ENCODE measurements around the gene PPP2R2B. TPM values are rescaled to one million over a fixed set of nuclear protein-coding genes. Genes with fewer than 3 reads are reported as not detected.

PPP2R2B gene
- total RNA-seq, 1 donor from 2014 or later, result 10.0 TPM

DNA sequence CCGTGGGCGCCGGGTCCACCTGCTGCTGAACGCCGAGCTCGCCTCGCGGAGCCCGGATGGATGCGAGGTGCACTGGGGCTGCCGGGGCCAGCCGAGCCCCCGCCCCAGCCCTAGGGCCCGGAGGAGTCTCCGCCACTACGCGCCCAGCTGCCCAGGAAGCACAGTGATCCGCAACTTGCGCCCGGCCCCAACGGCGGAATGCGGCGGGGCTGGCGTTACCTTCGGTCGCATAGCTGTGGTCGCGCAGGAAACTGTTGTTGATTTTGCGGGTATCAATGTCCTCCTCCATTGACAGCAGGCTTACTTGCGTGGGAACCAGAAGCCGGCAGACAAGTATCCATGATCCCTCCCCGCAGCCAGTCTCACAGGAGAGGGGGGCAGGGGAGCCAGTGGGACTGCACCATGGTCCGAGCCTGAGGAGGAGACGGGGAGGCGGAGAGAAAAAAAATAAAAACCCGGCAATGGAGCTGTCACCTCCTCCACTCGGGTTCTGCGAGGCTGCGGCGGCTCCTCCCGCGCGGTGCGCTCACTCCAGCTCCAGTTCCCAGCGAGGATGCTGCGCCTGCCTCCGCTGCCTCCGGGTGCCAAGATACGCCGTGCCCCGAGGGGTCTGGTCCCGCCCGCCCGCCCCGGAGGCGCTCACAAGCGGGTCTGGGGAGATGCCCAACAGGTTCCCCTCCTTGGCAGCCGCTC, 628 bp downstream of the PPP2R2B start:
- Histone ChIP-seq H3K9me3 (no peaks in the 10 kb centered on the region), H3K27me3 (no peaks in the 10 kb centered on the region), H3K4me1 (peaks cover 0 to 11% of the 10 kb centered on the region in 2 donors), H3K36me3 (no peaks in the 10 kb centered on the region), H3K27ac (peak overlapping the region; percentile 50 to 58), H3K4me3 (peak overlapping the region; percentile 76 to 85)
- intact Hi-C loops (cut with DNase I), result loop anchor here (5.0 kb wide), 5 partner anchors 46 to 206 kb away; no protein-coding TSS in a partner anchor
- DNase-seq (ENCODE audit: low spot score in 2 of 2), result no peak
- TF ChIP-seq, protein P1, sequence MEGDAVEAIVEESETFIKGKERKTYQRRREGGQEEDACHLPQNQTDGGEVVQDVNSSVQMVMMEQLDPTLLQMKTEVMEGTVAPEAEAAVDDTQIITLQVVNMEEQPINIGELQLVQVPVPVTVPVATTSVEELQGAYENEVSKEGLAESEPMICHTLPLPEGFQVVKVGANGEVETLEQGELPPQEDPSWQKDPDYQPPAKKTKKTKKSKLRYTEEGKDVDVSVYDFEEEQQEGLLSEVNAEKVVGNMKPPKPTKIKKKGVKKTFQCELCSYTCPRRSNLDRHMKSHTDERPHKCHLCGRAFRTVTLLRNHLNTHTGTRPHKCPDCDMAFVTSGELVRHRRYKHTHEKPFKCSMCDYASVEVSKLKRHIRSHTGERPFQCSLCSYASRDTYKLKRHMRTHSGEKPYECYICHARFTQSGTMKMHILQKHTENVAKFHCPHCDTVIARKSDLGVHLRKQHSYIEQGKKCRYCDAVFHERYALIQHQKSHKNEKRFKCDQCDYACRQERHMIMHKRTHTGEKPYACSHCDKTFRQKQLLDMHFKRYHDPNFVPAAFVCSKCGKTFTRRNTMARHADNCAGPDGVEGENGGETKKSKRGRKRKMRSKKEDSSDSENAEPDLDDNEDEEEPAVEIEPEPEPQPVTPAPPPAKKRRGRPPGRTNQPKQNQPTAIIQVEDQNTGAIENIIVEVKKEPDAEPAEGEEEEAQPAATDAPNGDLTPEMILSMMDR (IDR thresholded peaks at IDR 0.05), result no peak

DNA sequence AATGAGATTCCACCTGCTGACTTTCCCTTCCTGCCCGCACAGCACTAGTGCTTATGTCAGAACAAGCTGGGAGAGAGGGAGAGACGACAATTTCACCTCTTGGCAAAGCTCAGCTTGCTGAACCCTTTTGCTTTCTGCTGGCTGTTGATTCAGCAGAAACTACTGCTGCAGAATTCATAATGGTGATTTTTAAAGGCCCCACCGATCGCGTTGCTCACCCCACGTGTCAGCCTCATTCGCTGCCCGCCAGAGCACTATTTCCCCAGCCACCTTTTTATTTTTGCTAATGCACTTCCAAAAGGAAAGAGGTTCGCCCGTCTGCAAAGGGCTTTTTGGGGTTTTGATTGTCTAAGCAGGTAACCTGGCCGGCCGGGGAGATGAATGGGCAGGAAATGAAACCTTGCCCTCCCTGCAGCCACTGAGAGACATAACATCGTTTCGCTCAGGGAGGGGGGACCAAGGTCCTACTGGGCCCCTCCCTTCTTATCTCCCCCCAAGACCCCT, 1.3 kb downstream of the PPP2R2B start:
- Histone ChIP-seq H3K36me3 (no peaks in the 10 kb centered on the region), H3K4me3 (peak overlapping the region; percentile 76 to 85), H3K27ac (peak overlapping the region; percentile 50 to 58), H3K4me1 (peaks cover 0 to 11% of the 10 kb centered on the region in 2 donors), H3K27me3 (no peaks in the 10 kb centered on the region), H3K9me3 (no peaks in the 10 kb centered on the region)
- intact Hi-C loops (cut with DNase I), result loop anchor here (5.0 kb wide), 5 partner anchors 45 to 205 kb away; no protein-coding TSS in a partner anchor
- TF ChIP-seq, protein P1 (IDR thresholded peaks at IDR 0.05), result no peak
- DNase-seq (ENCODE audit: low spot score in 2 of 2), result no peak

DNA sequence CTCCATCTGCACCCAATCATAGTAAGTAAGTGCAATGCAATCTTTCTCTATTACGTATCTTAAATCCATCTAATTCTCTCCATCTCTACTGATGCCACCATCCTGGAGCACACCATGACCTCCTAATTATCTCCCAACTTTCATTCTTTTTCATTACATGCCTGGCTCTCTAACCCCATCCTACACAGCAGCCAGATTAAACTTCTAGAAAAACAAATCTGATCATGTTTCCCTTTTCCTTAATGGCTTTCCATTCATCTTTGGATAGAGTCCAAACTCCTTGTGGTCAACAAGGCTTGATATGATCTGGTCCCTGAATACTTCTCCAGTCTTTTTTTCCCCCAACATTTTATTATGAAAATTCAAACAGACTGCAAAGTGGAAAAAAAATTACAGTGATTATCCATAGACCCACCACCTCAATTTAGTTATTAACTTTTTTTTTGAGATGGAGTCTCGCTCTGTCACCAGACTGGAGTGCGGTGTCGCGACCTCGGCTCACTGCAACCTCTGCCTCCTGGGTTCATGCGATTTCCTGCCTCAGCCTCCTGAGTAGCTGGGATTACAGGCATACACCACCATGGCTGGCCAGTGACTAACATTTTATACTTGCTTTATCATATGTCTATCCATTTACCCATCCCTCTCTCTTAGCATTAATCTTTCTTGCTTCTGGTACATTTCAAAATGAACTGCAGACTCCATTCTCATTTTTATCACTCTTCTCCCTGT, 5.2 kb downstream of the PPP2R2B start:
- intact Hi-C loops (cut with DNase I), result loop anchor here (5.0 kb wide), 1 partner anchor 56 kb away; no protein-coding TSS in a partner anchor
- Histone ChIP-seq H3K4me1 (peaks cover 0 to 11% of the 10 kb centered on the region in 2 donors), H3K4me3 (no peak overlapping the region), H3K9me3 (no peaks in the 10 kb centered on the region), H3K27me3 (no peaks in the 10 kb centered on the region), H3K36me3 (no peaks in the 10 kb centered on the region), H3K27ac (no peak overlapping the region)
- TF ChIP-seq, protein P1 (IDR thresholded peaks at IDR 0.05), result no peak
- no peak for DNase-seq (ENCODE audit: low spot score in 2 of 2)

DNA sequence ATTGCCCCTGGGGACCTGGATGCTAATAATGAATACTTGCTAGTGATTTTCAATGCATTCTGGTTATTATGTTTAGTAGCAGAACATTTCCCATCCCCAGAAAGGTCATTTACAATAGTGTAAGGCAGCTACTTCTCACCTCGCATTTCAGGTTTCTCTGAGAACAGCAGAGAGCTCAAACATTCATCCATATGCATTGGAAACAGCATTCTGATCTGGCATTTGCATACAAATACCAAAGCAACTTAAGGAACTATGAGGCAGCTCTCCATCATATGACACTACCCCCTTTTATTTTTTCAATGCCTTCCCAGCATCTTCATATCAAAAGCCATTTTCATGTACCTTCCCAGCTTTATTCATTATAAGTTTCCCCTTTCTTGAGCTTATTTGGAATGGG, 6.4 kb downstream of the PPP2R2B start:
- Histone ChIP-seq H3K36me3 (no peaks in the 10 kb centered on the region), H3K27me3 (no peaks in the 10 kb centered on the region), H3K4me3 (no peak overlapping the region), H3K9me3 (no peaks in the 10 kb centered on the region), H3K27ac (no peak overlapping the region), H3K4me1 (peaks cover 0 to 11% of the 10 kb centered on the region in 2 donors)
- intact Hi-C loops (cut with DNase I), result loop anchor here (5.0 kb wide), 1 partner anchor 55 kb away; no protein-coding TSS in a partner anchor
- TF ChIP-seq, protein P1 (IDR thresholded peaks at IDR 0.05), result no peak
- no peak for DNase-seq (ENCODE audit: low spot score in 2 of 2)

DNA sequence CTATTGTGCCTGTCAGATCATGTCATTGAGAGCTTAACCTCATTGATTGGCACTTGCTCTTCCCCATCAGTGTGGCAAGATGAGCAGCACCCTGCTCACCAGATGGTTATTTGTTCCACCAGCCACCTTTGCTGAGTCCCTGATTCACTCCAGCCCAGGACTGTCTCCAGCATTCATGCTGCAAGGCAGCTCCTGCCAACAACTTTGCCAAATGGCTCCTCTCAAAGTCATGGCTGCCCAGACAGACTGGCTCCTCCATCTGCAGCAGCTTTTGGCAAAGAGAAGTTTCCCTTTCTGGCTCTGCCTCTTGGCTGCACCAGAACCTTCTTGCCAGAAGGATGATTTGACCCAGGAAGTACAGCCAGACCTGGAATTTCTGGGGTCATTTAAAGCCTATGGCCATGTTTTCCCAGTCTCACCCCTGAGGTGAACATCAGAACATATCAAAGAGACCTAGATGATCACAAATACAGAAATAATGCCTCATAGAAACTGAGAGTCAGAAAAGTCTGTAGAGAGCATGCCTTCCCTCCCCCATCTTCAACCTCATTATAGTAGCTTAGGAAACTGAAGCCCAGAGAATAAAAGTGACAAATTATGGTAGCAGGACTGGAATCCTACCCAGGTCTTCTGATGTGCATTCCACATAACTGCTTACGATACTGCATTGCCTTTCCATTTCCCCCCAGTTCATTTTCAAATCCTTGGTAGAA, 10.4 kb downstream of the PPP2R2B start:
- Histone ChIP-seq H3K4me1 (no peaks in the 10 kb centered on the region), H3K9me3 (no peaks in the 10 kb centered on the region), H3K27ac (no peak overlapping the region), H3K4me3 (no peak overlapping the region), H3K27me3 (no peaks in the 10 kb centered on the region), H3K36me3 (no peaks in the 10 kb centered on the region)
- intact Hi-C loops (cut with DNase I), result no loop called here
- TF ChIP-seq, protein P1 (IDR thresholded peaks at IDR 0.05), result no peak
- DNase-seq (ENCODE audit: low spot score in 2 of 2), result no peak

Data from ascending aorta (tissue), 2 donors.